HL-60 (cell line): ENCODE measurements around the gene RAB39A.

ENCODE experiments used
- DNase-seq, 2 experiments: peaks; one replicate each; pipeline ENCODE4 v3.0.0-alpha.2; 2010 to 2020; ENCODE audit warnings: low read depth in 1 of 2, low spot score in 1 of 2
- H3K27ac ChIP-seq: fragments of 250-450 bp; sonication (Bioruptor Pico); replicated peaks from 2 replicates; pipeline ENCODE4 v1.5.1; 2020; ENCODE audit warnings: mild to moderate bottlenecking, moderate library complexity
- H3K27me3 ChIP-seq: fragments of 250-450 bp; sonication (Bioruptor Pico); 2 replicates; pipeline ENCODE4 v1.5.1; 2021; ENCODE audit warnings: mild to moderate bottlenecking, moderate library complexity; ENCODE audit not compliant: insufficient read depth, poor library complexity, severe bottlenecking
- H3K4me3 ChIP-seq: replicated peaks from 2 replicates; pipeline ENCODE4 v1.5.1; 2011; ENCODE audit warnings: mild to moderate bottlenecking, control low read depth, low read length; ENCODE audit not compliant: insufficient read depth
- CTCF ChIP-seq: IDR thresholded peaks from one replicate; pipeline ENCODE4 v1.5.1; 2011; ENCODE audit warnings: low read length, control low read depth, inconsistent platforms; ENCODE audit not compliant: insufficient read depth
- GABPA ChIP-seq: IDR thresholded peaks from 2 replicates; pipeline ENCODE4 v1.6.1; 2012; ENCODE audit warnings: low read depth
- POLR2AphosphoS5 ChIP-seq: IDR thresholded peaks from 2 replicates; pipeline ENCODE4 v1.6.1; 2012; ENCODE audit warnings: low read depth
- REST ChIP-seq: IDR thresholded peaks from 2 replicates; pipeline ENCODE4 v1.6.1; 2012; ENCODE audit warnings: low read depth; ENCODE audit not compliant: insufficient replicate concordance
- SPI1 ChIP-seq: IDR thresholded peaks from 2 replicates; pipeline ENCODE4 v1.6.1; 2012; ENCODE audit warnings: low read depth, mild to moderate bottlenecking, borderline replicate concordance

RAB39A gene

GRCh38 chr11:107956543-107956942, 28.3 kb downstream of the RAB39A start:
- Histone ChIP-seq H3K27me3 (no peaks in the 10 kb centered on the region), H3K27ac (no peak overlapping the region), H3K4me3 (no peak overlapping the region)
- DNase-seq: no peak
- TF ChIP-seq REST (no peak), SPI1 (no peak), POLR2AphosphoS5 (no peak), GABPA (no peak), CTCF (no peak)

- Histone ChIP-seq H3K27ac (no peak overlapping the region), H3K4me3 (no peak overlapping the region), H3K27me3 (no peaks in the 10 kb centered on the region)
- DNase-seq: no peak
- TF ChIP-seq POLR2AphosphoS5 (no peak), REST (no peak), SPI1 (no peak), CTCF (no peak), GABPA (no peak)
These were observed 28.9 kb downstream of the RAB39A start for GRCh38 chr11:107957109-107957588.

- Histone ChIP-seq H3K27me3 (no peaks in the 10 kb centered on the region), H3K27ac (no peak overlapping the region), H3K4me3 (no peak overlapping the region)
- TF ChIP-seq POLR2AphosphoS5 (no peak), REST (no peak)
- DNase-seq: no peak
These were observed 33.2 kb downstream of the RAB39A start for GRCh38 chr11:107961480-107961879.

GRCh38 chr11:107962181-107962580, 33.9 kb downstream of the RAB39A start:
- Histone ChIP-seq H3K4me3 (no peak overlapping the region), H3K27ac (no peak overlapping the region), H3K27me3 (no peaks in the 10 kb centered on the region)
- TF ChIP-seq POLR2AphosphoS5: no peak
- TF ChIP-seq CTCF: no peak
- DNase-seq: no peak
